ENCODE measurements around the gene HES1.

The HES1 gene

GRCh38 chr3:194140520-194141414 lies 4.8 kb downstream of the HES1 start:
- DNase-seq (ENCODE audit: low spot score): peak; percentile 62
- TF ChIP-seq CTCF (IDR thresholded peaks at IDR 0.05; ENCODE audit: extremely low read depth, insufficient read depth, missing control alignments): no peak
- in situ Hi-C loops (cut with MboI; ENCODE audit: low pct_unique_long_range_greater_than_20kb, low sequenced_read_pairs, unreplicated experiment): loop anchor here (5.0 kb wide), 1 partner anchor 177 kb away; no protein-coding TSS in a partner anchor

DNA sequence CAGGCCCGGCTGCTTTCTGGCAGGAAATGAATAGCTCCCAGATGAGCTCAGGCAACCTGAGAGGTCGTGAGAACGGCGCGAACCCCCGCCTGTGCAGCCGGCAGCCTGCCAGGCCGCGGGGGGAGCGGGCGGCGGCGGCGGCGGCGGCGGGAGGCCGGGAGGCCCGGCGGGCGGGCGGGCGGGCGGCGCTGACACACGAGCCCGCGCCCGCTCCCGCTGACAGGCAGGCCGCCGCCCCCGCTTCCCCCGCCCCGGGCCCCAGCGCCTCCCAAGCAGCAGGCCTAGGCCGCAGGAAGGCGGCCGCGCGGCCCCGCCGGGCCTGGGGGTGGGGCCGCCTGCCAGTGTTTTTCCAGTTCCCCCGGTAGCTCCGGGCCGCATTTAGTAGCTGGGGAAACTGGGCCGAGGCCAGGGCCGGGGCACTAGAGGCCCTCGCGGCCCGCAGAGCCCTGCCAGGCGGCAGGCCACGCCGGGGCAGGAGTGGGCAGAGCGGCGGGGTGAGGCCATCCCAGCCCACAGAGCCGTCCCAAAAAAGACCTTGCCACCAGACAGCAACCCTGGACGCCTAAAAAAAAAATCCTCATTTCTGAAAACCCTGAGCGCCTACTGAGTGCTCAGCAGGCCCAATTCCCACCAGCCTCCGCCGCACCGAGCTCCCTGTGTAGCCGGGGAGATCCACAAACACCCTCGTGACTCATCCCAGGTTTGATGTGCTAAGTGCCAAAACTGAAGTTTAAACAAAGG lies 5.6 kb downstream of the HES1 start:
- in situ Hi-C loops (cut with MboI; ENCODE audit: low pct_unique_long_range_greater_than_20kb, low sequenced_read_pairs, unreplicated experiment): loop anchor here (5.0 kb wide), 1 partner anchor 176 kb away; no protein-coding TSS in a partner anchor
- peak; percentile 91 for DNase-seq (ENCODE audit: low spot score)
- no peak for TF ChIP-seq CTCF (IDR thresholded peaks at IDR 0.05; ENCODE audit: extremely low read depth, insufficient read depth, missing control alignments)

DNA sequence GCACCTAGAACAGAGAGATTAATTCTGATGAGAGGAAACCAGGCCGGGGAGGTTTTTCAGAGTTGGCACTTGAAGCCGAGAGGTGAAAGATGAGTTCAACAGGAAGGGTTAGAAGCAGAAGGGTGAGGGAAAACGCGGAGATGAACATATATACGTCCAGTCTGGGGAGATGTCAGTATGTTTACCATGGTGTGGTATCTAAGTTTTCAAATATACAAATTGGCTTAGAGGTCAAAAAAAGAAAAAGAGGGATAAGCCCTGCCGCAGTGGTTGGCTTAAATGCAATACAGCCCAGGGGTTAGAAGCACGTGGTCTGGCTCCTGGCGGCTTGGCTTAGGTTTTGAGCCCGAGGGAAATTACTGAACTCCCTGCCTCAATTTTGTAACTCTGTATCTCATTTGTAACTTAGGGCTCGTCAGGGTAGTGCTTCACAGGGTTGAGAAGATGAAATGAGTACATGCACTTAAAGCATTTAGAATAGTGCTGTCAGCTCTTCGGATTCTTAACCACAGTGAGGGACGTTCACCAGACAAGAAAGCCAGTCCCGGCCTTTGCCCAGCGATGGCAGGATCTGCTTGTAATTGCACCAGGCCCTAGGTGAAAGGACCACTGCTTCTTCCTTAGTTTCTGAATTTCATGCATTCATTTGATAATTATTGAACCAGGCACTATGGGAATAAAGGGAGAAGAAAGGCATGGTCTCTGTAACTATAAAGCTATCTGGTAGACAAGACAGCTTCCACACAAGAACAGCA lies 6.4 kb downstream of the HES1 start:
- in situ Hi-C loops (cut with MboI; ENCODE audit: low pct_unique_long_range_greater_than_20kb, low sequenced_read_pairs, unreplicated experiment): loop anchor here (5.0 kb wide), 1 partner anchor 175 kb away; no protein-coding TSS in a partner anchor
- DNase-seq (ENCODE audit: low spot score): no peak
- no peak for TF ChIP-seq CTCF (IDR thresholded peaks at IDR 0.05; ENCODE audit: extremely low read depth, insufficient read depth, missing control alignments)

DNA sequence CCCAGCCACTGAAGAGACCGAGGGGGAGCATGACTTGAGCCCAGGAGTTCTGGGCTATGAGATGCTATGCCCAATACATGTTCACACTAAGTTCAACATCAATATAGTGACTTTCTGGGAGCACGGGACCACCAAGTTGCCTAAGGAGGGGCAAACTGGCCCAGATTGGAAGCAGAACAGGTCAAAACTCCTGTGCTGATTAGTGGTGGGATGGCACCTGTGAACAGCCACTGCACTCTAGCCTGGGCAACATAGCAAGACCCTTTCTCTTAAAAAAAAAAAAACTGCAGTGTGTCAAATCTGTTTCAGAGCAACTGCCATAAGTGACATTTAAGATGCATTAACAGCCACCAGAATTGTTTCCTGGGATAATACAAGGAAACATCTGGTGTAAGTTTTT lies 9.8 kb downstream of the HES1 start:
- no peak for TF ChIP-seq CTCF (IDR thresholded peaks at IDR 0.05; ENCODE audit: extremely low read depth, insufficient read depth, missing control alignments)
- DNase-seq (ENCODE audit: low spot score): no peak
- in situ Hi-C loops (cut with MboI; ENCODE audit: low pct_unique_long_range_greater_than_20kb, low sequenced_read_pairs, unreplicated experiment): no loop called here

DNA sequence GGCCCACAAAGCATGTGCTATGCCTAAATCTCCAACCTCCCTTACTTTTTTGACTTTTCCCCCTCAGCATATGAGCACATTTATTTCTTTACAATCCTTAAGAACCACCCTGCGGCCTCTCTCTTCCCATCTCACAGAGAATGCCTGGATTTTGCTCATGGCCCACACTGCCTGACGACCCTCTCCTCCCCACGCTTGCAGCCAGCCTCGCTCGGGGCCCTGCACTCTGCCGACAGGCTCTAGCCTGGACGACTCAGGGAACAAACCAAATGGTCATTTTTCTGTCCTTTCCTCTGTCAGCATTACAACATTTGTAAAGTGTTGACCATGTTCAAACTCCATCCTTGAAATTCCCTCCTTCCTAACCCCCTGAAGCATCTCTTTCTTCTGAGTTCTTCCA lies 11.7 kb downstream of the HES1 start:
- in situ Hi-C loops (cut with MboI; ENCODE audit: low pct_unique_long_range_greater_than_20kb, low sequenced_read_pairs, unreplicated experiment): no loop called here
- DNase-seq (ENCODE audit: low spot score): no peak
- no peak for TF ChIP-seq CTCF (IDR thresholded peaks at IDR 0.05; ENCODE audit: extremely low read depth, insufficient read depth, missing control alignments)

DNA sequence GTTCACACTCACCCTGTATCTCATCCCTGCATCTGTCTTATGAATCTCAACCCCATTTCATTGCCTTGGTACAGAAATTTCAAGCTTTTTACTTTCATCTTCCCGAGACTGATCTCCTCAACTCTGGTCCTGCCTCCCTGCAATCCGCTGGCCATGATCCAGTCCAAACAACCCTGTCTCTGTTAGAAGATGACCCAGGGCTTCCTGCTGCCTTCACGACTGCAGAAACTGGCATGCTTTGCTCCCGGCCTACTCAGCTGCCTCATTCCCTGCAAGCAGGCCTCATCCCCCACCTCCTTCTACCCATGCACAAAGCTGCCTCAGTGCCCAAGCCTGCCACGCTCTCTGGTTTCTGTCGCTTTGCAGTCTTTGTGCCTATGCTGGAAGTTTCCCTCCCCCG lies 12.4 kb downstream of the HES1 start:
- in situ Hi-C loops (cut with MboI; ENCODE audit: low pct_unique_long_range_greater_than_20kb, low sequenced_read_pairs, unreplicated experiment): no loop called here
- TF ChIP-seq CTCF (IDR thresholded peaks at IDR 0.05; ENCODE audit: extremely low read depth, insufficient read depth, missing control alignments): no peak
- DNase-seq (ENCODE audit: low spot score): no peak
